Stomach smooth muscle (tissue), 2 donors: ENCODE results near the gene ADORA2A.
A peak's percentile ranks its signal among the peaks of the same experiment; 100 is the strongest.

Source experiments
- H3K27ac ChIP-seq: one replicate; pipeline ENCODE4 v1.7.0; 2013; ENCODE audit warnings: mild to moderate bottlenecking, low read length, inconsistent platforms
- H3K27me3 ChIP-seq, 2 donors: one replicate each; pipeline ENCODE4 v1.7.0; 2013; ENCODE audit warnings: low read length in 2 of 2; ENCODE audit not compliant: insufficient read depth in 2 of 2, control insufficient read depth in 1 of 2
- H3K36me3 ChIP-seq, 2 donors: one replicate each; pipeline ENCODE4 v1.7.0; 2013; ENCODE audit warnings: low read length in 2 of 2; ENCODE audit not compliant: control insufficient read depth in 2 of 2, insufficient read depth in 2 of 2
- H3K4me1 ChIP-seq: one replicate; pipeline ENCODE4 v1.7.0; 2013; ENCODE audit warnings: low read length; ENCODE audit not compliant: control insufficient read depth, insufficient read depth
- H3K4me3 ChIP-seq, 2 donors: one replicate each; pipeline ENCODE4 v1.7.0; 2013; ENCODE audit warnings: low read length in 2 of 2
- H3K9ac ChIP-seq, 2 donors: one replicate each; pipeline ENCODE4 v1.7.0; 2013; ENCODE audit warnings: low read length in 2 of 2, mild to moderate bottlenecking in 1 of 2
- H3K9me3 ChIP-seq, 2 donors: one replicate each; pipeline ENCODE4 v1.7.0; 2013; ENCODE audit warnings: low read length in 2 of 2; ENCODE audit not compliant: control insufficient read depth in 2 of 2
- donor health status: healthy.
- donor health status: Pancreatic carcinoma.

The ADORA2A gene

GRCh38 chr22:24419475-24419850, 7.9 kb upstream of the ADORA2A start:
- Histone ChIP-seq H3K27ac (no peak overlapping the region), H3K36me3 (peaks cover 2 to 13% of the 10 kb centered on the region in 2 donors), H3K9ac (no peak overlapping the region), H3K9me3 (no peaks in the 10 kb centered on the region), H3K4me1 (peaks cover 21% of the 10 kb centered on the region), H3K27me3 (peaks cover 0 to 9% of the 10 kb centered on the region in 2 donors), H3K4me3 (no peak overlapping the region)

GRCh38 chr22:24420072-24420976, 7.1 kb upstream of the ADORA2A start:
- H3K9ac ChIP-seq: no peak overlapping the region
- no peak overlapping the region for H3K27ac ChIP-seq
- H3K4me1 ChIP-seq: peaks cover 25% of the 10 kb centered on the region
- peaks cover 5 to 14% of the 10 kb centered on the region in 2 donors for H3K27me3 ChIP-seq
- H3K9me3 ChIP-seq: no peaks in the 10 kb centered on the region
- H3K36me3 ChIP-seq: peaks cover 2 to 6% of the 10 kb centered on the region in 2 donors
- no peak overlapping the region for H3K4me3 ChIP-seq

- Histone ChIP-seq H3K9ac (no peak overlapping the region), H3K27ac (no peak overlapping the region), H3K4me3 (no peak overlapping the region), H3K36me3 (peaks cover 0 to 2% of the 10 kb centered on the region in 2 donors), H3K9me3 (no peaks in the 10 kb centered on the region), H3K27me3 (peaks cover 6 to 14% of the 10 kb centered on the region in 2 donors), H3K4me1 (peaks cover 25% of the 10 kb centered on the region)
These were observed 6.4 kb upstream of the ADORA2A start for GRCh38 chr22:24420977-24421343.

GRCh38 chr22:24421428-24421931, 5.9 kb upstream of the ADORA2A start:
- Histone ChIP-seq H3K36me3 (peaks cover 0 to 2% of the 10 kb centered on the region in 2 donors), H3K9ac (no peak overlapping the region), H3K27me3 (peaks cover 6 to 14% of the 10 kb centered on the region in 2 donors), H3K9me3 (no peaks in the 10 kb centered on the region), H3K4me1 (peaks cover 25% of the 10 kb centered on the region), H3K4me3 (no peak overlapping the region), H3K27ac (no peak overlapping the region)

GRCh38 chr22:24422102-24422665, 5.2 kb upstream of the ADORA2A start:
- H3K9me3 ChIP-seq: no peaks in the 10 kb centered on the region
- H3K4me3 ChIP-seq: no peak overlapping the region
- H3K4me1 ChIP-seq: peaks cover 25% of the 10 kb centered on the region
- peaks cover 0 to 2% of the 10 kb centered on the region in 2 donors for H3K36me3 ChIP-seq
- peaks cover 6 to 14% of the 10 kb centered on the region in 2 donors for H3K27me3 ChIP-seq
- H3K27ac ChIP-seq: no peak overlapping the region
- no peak overlapping the region for H3K9ac ChIP-seq

GRCh38 chr22:24423519-24424000, 3.8 kb upstream of the ADORA2A start:
- H3K36me3 ChIP-seq: no peaks in the 10 kb centered on the region
- H3K9me3 ChIP-seq: no peaks in the 10 kb centered on the region
- peaks cover 6 to 14% of the 10 kb centered on the region in 2 donors for H3K27me3 ChIP-seq
- H3K9ac ChIP-seq: no peak overlapping the region
- H3K27ac ChIP-seq: no peak overlapping the region
- peak overlapping the region in 1 of 2 donors; percentile 74 for H3K4me3 ChIP-seq
- H3K4me1 ChIP-seq: peaks cover 25% of the 10 kb centered on the region

- no peaks in the 10 kb centered on the region for H3K9me3 ChIP-seq
- peaks cover 6 to 14% of the 10 kb centered on the region in 2 donors for H3K27me3 ChIP-seq
- H3K9ac ChIP-seq: no peak overlapping the region
- H3K36me3 ChIP-seq: no peaks in the 10 kb centered on the region
- peaks cover 25% of the 10 kb centered on the region for H3K4me1 ChIP-seq
- peak overlapping the region; percentile 53 to 74 for H3K4me3 ChIP-seq
- no peak overlapping the region for H3K27ac ChIP-seq
These were observed 3.1 kb upstream of the ADORA2A start for GRCh38 chr22:24424001-24424900.

GRCh38 chr22:24424901-24425775, 2.3 kb upstream of the ADORA2A start:
- Histone ChIP-seq H3K27me3 (peaks cover 6 to 14% of the 10 kb centered on the region in 2 donors), H3K4me1 (peaks cover 33% of the 10 kb centered on the region), H3K4me3 (peak overlapping the region in 1 of 2 donors; percentile 74), H3K9ac (no peak overlapping the region), H3K36me3 (no peaks in the 10 kb centered on the region), H3K27ac (no peak overlapping the region), H3K9me3 (no peaks in the 10 kb centered on the region)

- H3K27ac ChIP-seq: no peak overlapping the region
- H3K36me3 ChIP-seq: no peaks in the 10 kb centered on the region
- H3K4me3 ChIP-seq: no peak overlapping the region
- H3K9ac ChIP-seq: no peak overlapping the region
- H3K27me3 ChIP-seq: peaks cover 6 to 14% of the 10 kb centered on the region in 2 donors
- peaks cover 41% of the 10 kb centered on the region for H3K4me1 ChIP-seq
- H3K9me3 ChIP-seq: no peaks in the 10 kb centered on the region
These were observed 963 bp upstream of the ADORA2A start for GRCh38 chr22:24426436-24426835.
